RWPE1 (cell line): Measurements from ENCODE around the gene CEBPA.

Source experiments
- CTCF ChIA-PET: fragments of 350-600 bp; sonication (Branson Sonifier 250); formaldehyde crosslinking; extraction: SDS; loops from one replicate; lab custom pipeline; 2021; lab: Yijun Ruan, JAX
- POLR2A ChIA-PET: fragments of 400-600 bp; formaldehyde crosslinking; extraction: SDS; loops from one replicate; lab custom pipeline; 2020; ENCODE audit warnings: antibody characterized with exemption; ENCODE audit not compliant: low non-redundant PET; lab: Yijun Ruan, JAX
- DNase-seq: peaks from one replicate; pipeline ENCODE4 v3.0.0; 2012; ENCODE audit warnings: low spot score
- H3K27ac ChIP-seq: fragments of 450-650 bp; 2 replicates; pipeline ENCODE4 v1.5.1; 2017
- CTCF ChIP-seq: fragments of 450-650 bp; conservative IDR thresholded peaks from 2 replicates; pipeline ENCODE4 v1.5.1; 2017; ENCODE audit warnings: low read depth, mild to moderate bottlenecking

Gene CEBPA

GRCh38 chr19:33287927-33288326, 14.4 kb downstream of the CEBPA start:
- CTCF ChIA-PET, result interaction anchor here (0.8 to 1.3 kb wide), 2 partner anchors 15 to 52 kb away, joined by 3 to 6 read pairs; no protein-coding TSS in a partner anchor
- TF ChIP-seq CTCF, result no peak
- no peak for DNase-seq
- POLR2A ChIA-PET, result no interaction called here
- no peak overlapping the region for H3K27ac ChIP-seq

- DNase-seq, result no peak
- no peak for TF ChIP-seq CTCF
- no peak overlapping the region for H3K27ac ChIP-seq
- CTCF ChIA-PET, result interaction anchor here (0.7 to 1.3 kb wide), 4 partner anchors 12 to 313 kb away, joined by 3 to 6 read pairs (median 4); no protein-coding TSS in a partner anchor
- POLR2A ChIA-PET, result no interaction called here
Measured at GRCh38 chr19:33287438-33287837, 14.9 kb downstream of the CEBPA start.

- ChIA-PET POLR2A (no interaction called here), CTCF (interaction anchor here (0.7 to 1.0 kb wide), 2 partner anchors 13 to 313 kb away, joined by 4 read pairs; no protein-coding TSS in a partner anchor)
- H3K27ac ChIP-seq, result no peak overlapping the region
- no peak for DNase-seq
- TF ChIP-seq CTCF, result no peak
Measured at GRCh38 chr19:33286899-33287298, 15.4 kb downstream of the CEBPA start.

- no peak overlapping the region for H3K27ac ChIP-seq
- TF ChIP-seq CTCF, result no peak
- no peak for DNase-seq
- ChIA-PET POLR2A (no interaction called here), CTCF (no interaction called here)
Measured at GRCh38 chr19:33285441-33285927, 16.9 kb downstream of the CEBPA start.

GRCh38 chr19:33284756-33285155, 17.6 kb downstream of the CEBPA start:
- no peak overlapping the region for H3K27ac ChIP-seq
- ChIA-PET POLR2A (no interaction called here), CTCF (interaction anchor here (0.6 to 1.0 kb wide), 2 partner anchors 18 to 37 kb away, joined by 3 read pairs; no protein-coding TSS in a partner anchor)
- TF ChIP-seq CTCF, result no peak
- DNase-seq, result no peak

- CTCF ChIA-PET, result interaction anchor here (0.6 to 1.0 kb wide), 2 partner anchors 18 to 36 kb away, joined by 3 read pairs; no protein-coding TSS in a partner anchor
- TF ChIP-seq CTCF, result no peak
- no peak for DNase-seq
- no peak overlapping the region for H3K27ac ChIP-seq
- POLR2A ChIA-PET, result no interaction called here
Measured at GRCh38 chr19:33284146-33284643, 18.1 kb downstream of the CEBPA start.
